Left lung (tissue), 10 donors: ENCODE data around the gene LCOR. TPM values are rescaled to one million over a fixed set of nuclear protein-coding genes. Genes with fewer than 3 reads are reported as not detected.

Experiments
- ATAC-seq: fragments of 200-7000 bp; cut with Tn5 transposase; one replicate; pipeline ENCODE4 v1.9.1; 2020; ENCODE audit warnings: moderate library complexity
- DNase-seq, 4 donors: peaks; one replicate each; pipeline ENCODE4 v3.0.0-alpha.2; 2013 to 2020
- H3K27ac ChIP-seq, 2 donors: fragments of 200-600 bp; sonication (generic) in 1 of 2; one replicate each; pipeline versions ENCODE4 v1.5.0 to v1.8.0; 2020 to 2021
- H3K27me3 ChIP-seq, 2 donors: fragments of 200-600 bp; sonication (generic) in 1 of 2; one replicate each; pipeline versions ENCODE4 v1.5.0 to v1.8.0; 2020 to 2021
- H3K36me3 ChIP-seq, 2 donors: fragments of 200-600 bp; sonication (generic) in 1 of 2; one replicate each; pipeline versions ENCODE4 v1.5.0 to v1.8.0; 2020 to 2021
- H3K4me1 ChIP-seq, 2 donors: fragments of 200-600 bp; one replicate each; pipeline ENCODE4 v1.8.0; 2021
- H3K4me3 ChIP-seq, 2 donors: fragments of 200-600 bp; sonication (generic) in 1 of 2; one replicate each; pipeline versions ENCODE4 v1.5.0 to v1.8.0; 2020 to 2021; ENCODE audit warnings: mild to moderate bottlenecking in 1 of 2
- H3K9me3 ChIP-seq, 2 donors: fragments of 200-600 bp; sonication (generic) in 1 of 2; one replicate each; pipeline versions ENCODE4 v1.5.0 to v1.8.0; 2020 to 2021
- CTCF ChIP-seq, 2 donors: fragments of 200-600 bp; sonication (generic) in 1 of 2; IDR thresholded peaks; one replicate each; pipeline versions ENCODE4 v1.5.0 to v1.8.0; 2021; ENCODE audit warnings: antibody characterized with exemption in 2 of 2
- intact Hi-C, 2 donors: fragments of 100-400 bp; cut with DNase I; formaldehyde crosslinking; loops; one replicate each; pipeline versions ENCODE4 v1.11.2 to v1.14.2; 2022
- polyA plus RNA-seq, 6 donors: library from polyadenylated mRNA; unstranded; fragments of 120-200 nt; gene quantifications; one replicate each; pipeline ENCODE4 v1.2.1, GENCODE V29; 2013; ENCODE audit not compliant: insufficient read length in 6 of 6
- total RNA-seq, 2 donors: library from RNA; stranded (reverse); fragmentation: NEBNext Ultra II Directional; extraction: Animal tissue kit (Norgen Biotek cat#: 25700); gene quantifications; one replicate each; pipeline ENCODE4 v1.2.1, GENCODE V29; 2021
- donor health status: DM: no; HTN: yes; CAD: no.
- donor health status: DM: no; HTN: no; CAD: no.

Gene LCOR
- total and polyA plus RNA-seq, 8 donors = 20.8 to 29.6 (median 22.9) TPM

GRCh38 chr10:96890172-96890513 is 58.0 kb downstream of the LCOR start:
- ATAC-seq (peak; percentile 75), DNase-seq (no peak)
- Histone ChIP-seq H3K27ac (peak overlapping the region in 1 of 2 donors; percentile 39), H3K4me1 (peaks cover 0 to 13% of the 10 kb centered on the region in 2 donors), H3K4me3 (no peak overlapping the region), H3K27me3 (no peaks in the 10 kb centered on the region), H3K36me3 (no peaks in the 10 kb centered on the region), H3K9me3 (peaks cover 0 to 6% of the 10 kb centered on the region in 2 donors)
- no peak for TF ChIP-seq CTCF (IDR thresholded peaks at IDR 0.05)
- intact Hi-C loops = no loop called here

DNA sequence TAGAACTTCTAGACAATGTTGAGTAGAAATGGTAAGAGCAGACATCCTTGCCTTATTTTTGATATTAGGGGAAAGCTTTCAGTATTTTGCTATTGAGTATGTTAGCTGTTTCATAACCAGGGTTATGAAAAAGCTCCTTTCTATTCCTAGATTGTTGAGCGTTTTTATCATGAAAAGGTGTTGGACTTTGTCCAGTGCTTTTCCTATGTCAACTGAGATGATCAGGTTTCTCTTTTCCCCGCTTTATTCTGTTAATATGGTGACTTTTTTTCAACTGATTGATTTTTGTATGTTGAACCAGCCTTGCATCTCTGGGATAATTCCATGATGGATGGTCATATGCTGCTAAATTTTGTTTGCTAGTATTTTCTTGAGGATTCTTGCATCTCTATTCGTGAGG is 58.5 kb downstream of the LCOR start:
- H3K4me1 ChIP-seq = peaks cover 0 to 13% of the 10 kb centered on the region in 2 donors
- ATAC-seq (no peak), DNase-seq (no peak)
- TF ChIP-seq CTCF (IDR thresholded peaks at IDR 0.05) = no peak
- no peaks in the 10 kb centered on the region for H3K36me3 ChIP-seq
- intact Hi-C loops = no loop called here
- H3K9me3 ChIP-seq = peaks cover 0 to 6% of the 10 kb centered on the region in 2 donors
- no peak overlapping the region for H3K4me3 ChIP-seq
- peak overlapping the region in 1 of 2 donors; percentile 39 for H3K27ac ChIP-seq
- H3K27me3 ChIP-seq = no peaks in the 10 kb centered on the region

DNA sequence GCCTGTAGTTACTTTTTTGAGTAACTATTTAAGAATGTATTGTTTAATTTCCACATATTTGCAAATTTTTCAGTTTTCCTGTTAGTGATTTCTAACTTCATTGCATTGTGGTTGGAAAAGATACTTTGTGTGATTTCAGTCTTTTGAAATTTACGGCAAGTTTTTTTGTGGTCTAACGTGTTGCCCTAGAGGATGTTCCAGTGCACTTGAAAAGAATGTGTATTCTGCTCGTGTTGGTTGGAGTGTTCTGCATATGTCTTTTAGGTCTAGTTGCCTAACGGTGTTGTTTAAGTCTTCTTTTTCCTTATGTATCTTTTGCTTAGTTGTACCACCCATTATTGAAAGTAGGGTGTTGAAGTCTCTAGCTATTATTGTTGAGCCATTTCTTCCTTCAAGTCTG is 59.7 kb downstream of the LCOR start:
- DNase-seq (no peak), ATAC-seq (no peak)
- intact Hi-C loops = no loop called here
- Histone ChIP-seq H3K27me3 (no peaks in the 10 kb centered on the region), H3K4me1 (peaks cover 0 to 13% of the 10 kb centered on the region in 2 donors), H3K9me3 (peaks cover 0 to 6% of the 10 kb centered on the region in 2 donors), H3K36me3 (no peaks in the 10 kb centered on the region), H3K4me3 (no peak overlapping the region), H3K27ac (no peak overlapping the region)
- TF ChIP-seq CTCF (IDR thresholded peaks at IDR 0.05) = no peak

DNA sequence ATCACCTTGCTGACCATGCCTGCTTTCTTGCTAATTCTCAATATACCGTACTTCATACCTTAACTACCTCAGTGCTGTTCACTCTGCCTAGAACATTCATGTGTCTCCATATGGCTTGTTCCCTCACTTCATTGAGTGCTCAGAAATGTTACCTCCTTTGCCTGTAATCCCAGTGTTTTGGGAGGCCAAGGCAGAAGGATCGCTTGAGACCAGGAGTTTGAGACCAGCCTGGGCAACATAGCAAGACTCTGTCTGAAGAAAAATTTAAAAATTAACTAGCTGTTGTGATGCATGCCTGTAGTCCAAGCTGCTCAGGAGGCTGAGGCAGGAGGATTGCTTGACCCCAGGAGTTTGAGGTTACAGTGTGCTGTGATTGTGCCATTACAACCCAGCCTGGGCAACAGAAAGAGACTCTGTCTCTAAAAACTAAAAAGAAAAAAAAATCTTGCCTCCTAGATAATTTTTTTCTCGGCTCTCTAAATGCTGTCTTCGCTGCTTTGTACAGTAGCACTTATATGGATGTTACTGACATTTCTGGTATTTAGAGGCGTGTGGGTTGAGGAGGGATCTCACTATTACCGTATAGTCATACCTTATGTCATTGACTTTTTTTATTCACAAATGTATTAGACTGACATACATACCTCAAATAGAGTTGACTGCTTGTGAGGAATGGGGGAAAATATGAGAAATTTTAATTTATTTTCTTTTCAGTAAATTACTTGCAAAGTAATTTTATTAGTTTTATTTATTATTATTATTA is 63.7 kb downstream of the LCOR start:
- H3K9me3 ChIP-seq = peaks cover 0 to 6% of the 10 kb centered on the region in 2 donors
- DNase-seq = no peak
- no peaks in the 10 kb centered on the region for H3K36me3 ChIP-seq
- no peak overlapping the region for H3K4me3 ChIP-seq
- H3K4me1 ChIP-seq = peaks cover 0 to 10% of the 10 kb centered on the region in 2 donors
- intact Hi-C loops = no loop called here
- H3K27me3 ChIP-seq = no peaks in the 10 kb centered on the region
- no peak overlapping the region for H3K27ac ChIP-seq
- TF ChIP-seq CTCF (IDR thresholded peaks at IDR 0.05) = no peak
- no peak for ATAC-seq

- Histone ChIP-seq H3K9me3 (peaks cover 0 to 3% of the 10 kb centered on the region in 2 donors), H3K36me3 (no peaks in the 10 kb centered on the region), H3K4me1 (peaks cover 0 to 15% of the 10 kb centered on the region in 2 donors), H3K4me3 (no peak overlapping the region), H3K27me3 (no peaks in the 10 kb centered on the region), H3K27ac (no peak overlapping the region)
- DNase-seq (no peak), ATAC-seq (no peak)
- intact Hi-C loops = no loop called here
- TF ChIP-seq CTCF (IDR thresholded peaks at IDR 0.05) = no peak
Measured at GRCh38 chr10:96896884-96897589, 64.9 kb downstream of the LCOR start.
